ENCODE data around the gene C8A. TPM values are rescaled to one million over a fixed set of nuclear protein-coding genes. Genes with fewer than 3 reads are reported as not detected.

Gene C8A
- not detected for total RNA-seq

GRCh38 chr1:56854521-56855099 lies at the start of gene C8A:
TSS of gene C8A (plus strand) at chr1:56854797. CDS start at chr1:56854902, 105 bp downstream.
- ChIA-PET CTCF (interaction anchor here (1.0 kb wide), 1 partner anchor 23 kb away, joined by 3 read pairs; no protein-coding TSS in a partner anchor), POLR2A (no interaction called here)
- H3K4me3 Mint-ChIP-seq: no peak within 1 kb of the TSS
- no peaks in the 10 kb centered on the region for H3K36me3 Mint-ChIP-seq (ENCODE audit: low read depth)
- no peak within 1 kb of the TSS for H3K27ac Mint-ChIP-seq
- DNase-seq: no peak
- no peaks in the 10 kb centered on the region for H3K4me1 Mint-ChIP-seq
- H3K9me3 Mint-ChIP-seq: no peaks in the 10 kb centered on the region
- H3K27me3 Mint-ChIP-seq: peaks cover 4% of the 10 kb centered on the region

- Mint-ChIP-seq H3K36me3 (ENCODE audit: low read depth) (no peaks in the 10 kb centered on the region), H3K27ac (no peak overlapping the region), H3K4me3 (no peak overlapping the region), H3K27me3 (peaks cover 2% of the 10 kb centered on the region), H3K9me3 (no peaks in the 10 kb centered on the region), H3K4me1 (no peaks in the 10 kb centered on the region)
- ChIA-PET CTCF (interaction anchor here (2.1 kb wide), 1 partner anchor 14 kb away, joined by 9 read pairs; no protein-coding TSS in a partner anchor), POLR2A (no interaction called here)
- no peak for DNase-seq
Observed at GRCh38 chr1:56806804-56807203, 47.8 kb upstream of the C8A start.

GRCh38 chr1:56808410-56808809 lies 46.2 kb upstream of the C8A start:
- POLR2A ChIA-PET: no interaction called here

DNA sequence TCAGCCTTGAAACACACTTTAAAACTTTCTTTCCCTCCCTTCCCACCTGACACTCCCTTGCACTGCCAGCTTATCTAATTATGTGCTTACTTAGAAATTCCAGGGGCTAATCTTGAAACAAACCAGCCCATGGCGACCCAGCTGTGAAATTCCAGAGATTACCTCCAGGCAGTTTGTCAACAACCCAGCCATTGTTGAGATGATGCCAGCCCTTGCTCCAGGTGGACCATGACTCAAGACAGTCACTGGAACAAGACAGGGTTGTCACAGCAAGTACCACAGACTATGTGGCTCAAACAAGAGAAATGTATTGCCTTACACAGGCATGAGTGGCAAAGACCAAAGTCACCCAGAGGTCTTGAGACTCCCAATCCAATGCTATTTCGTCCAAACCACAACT lies 43.3 kb upstream of the C8A start:
- POLR2A ChIA-PET: no interaction called here
- DNase-seq: no peak
- Mint-ChIP-seq H3K4me1 (no peaks in the 10 kb centered on the region), H3K27ac (no peak overlapping the region), H3K36me3 (ENCODE audit: low read depth) (no peaks in the 10 kb centered on the region), H3K4me3 (no peak overlapping the region), H3K27me3 (peaks cover 8% of the 10 kb centered on the region), H3K9me3 (no peaks in the 10 kb centered on the region)
- CTCF ChIA-PET: interaction anchor here (0.9 kb wide), 1 partner anchor 10 kb away, joined by 3 read pairs; no protein-coding TSS in a partner anchor

More at GRCh38 chr1:56808410-56808809, 46.2 kb upstream of the C8A start:
- Mint-ChIP-seq H3K27me3 (peaks cover 8% of the 10 kb centered on the region), H3K27ac (no peak overlapping the region), H3K4me1 (no peaks in the 10 kb centered on the region), H3K9me3 (no peaks in the 10 kb centered on the region), H3K36me3 (ENCODE audit: low read depth) (no peaks in the 10 kb centered on the region), H3K4me3 (no peak overlapping the region)
- no peak for DNase-seq
- CTCF ChIA-PET: interaction anchor here (2.1 kb wide), 1 partner anchor 12 kb away, joined by 9 read pairs; no protein-coding TSS in a partner anchor

GRCh38 chr1:56814205-56814604 lies 40.4 kb upstream of the C8A start:
- no peak for DNase-seq
- H3K4me1 Mint-ChIP-seq: no peaks in the 10 kb centered on the region
- peaks cover 8% of the 10 kb centered on the region for H3K27me3 Mint-ChIP-seq
- H3K27ac Mint-ChIP-seq: no peak overlapping the region
- ChIA-PET CTCF (no interaction called here), POLR2A (no interaction called here)
- no peaks in the 10 kb centered on the region for H3K36me3 Mint-ChIP-seq (ENCODE audit: low read depth)
- no peak overlapping the region for H3K4me3 Mint-ChIP-seq
- H3K9me3 Mint-ChIP-seq: no peaks in the 10 kb centered on the region

GRCh38 chr1:56816264-56816663 lies 38.3 kb upstream of the C8A start:
- Mint-ChIP-seq H3K9me3 (no peaks in the 10 kb centered on the region), H3K4me1 (no peaks in the 10 kb centered on the region), H3K4me3 (no peak overlapping the region), H3K27me3 (peaks cover 5% of the 10 kb centered on the region), H3K27ac (no peak overlapping the region), H3K36me3 (ENCODE audit: low read depth) (no peaks in the 10 kb centered on the region)
- ChIA-PET POLR2A (no interaction called here), CTCF (no interaction called here)
- no peak for DNase-seq

DNA sequence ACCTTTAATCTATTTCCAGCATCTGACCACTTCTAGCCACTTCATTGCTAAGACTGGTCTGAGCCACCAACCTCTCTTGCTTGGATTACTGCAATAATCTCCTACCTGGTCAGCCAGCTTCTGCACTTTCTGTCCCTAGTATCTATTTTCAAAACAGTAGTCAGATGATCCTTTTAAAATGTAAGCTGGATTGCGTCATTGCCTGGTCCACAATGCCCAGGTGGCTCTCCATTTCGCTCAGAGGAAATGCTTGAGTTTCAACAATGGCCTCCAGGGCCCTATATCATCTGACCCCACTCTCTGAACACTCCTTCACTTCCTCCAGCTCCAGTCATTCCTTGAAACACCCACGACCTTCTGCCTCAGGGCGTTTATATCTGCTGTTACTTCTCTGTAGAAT lies 37.7 kb upstream of the C8A start:
- Mint-ChIP-seq H3K4me1 (no peaks in the 10 kb centered on the region), H3K27me3 (peaks cover 8% of the 10 kb centered on the region), H3K36me3 (ENCODE audit: low read depth) (no peaks in the 10 kb centered on the region), H3K4me3 (no peak overlapping the region), H3K27ac (no peak overlapping the region), H3K9me3 (no peaks in the 10 kb centered on the region)
- CTCF ChIA-PET: no interaction called here
- no peak for DNase-seq
- POLR2A ChIA-PET: no interaction called here

DNA sequence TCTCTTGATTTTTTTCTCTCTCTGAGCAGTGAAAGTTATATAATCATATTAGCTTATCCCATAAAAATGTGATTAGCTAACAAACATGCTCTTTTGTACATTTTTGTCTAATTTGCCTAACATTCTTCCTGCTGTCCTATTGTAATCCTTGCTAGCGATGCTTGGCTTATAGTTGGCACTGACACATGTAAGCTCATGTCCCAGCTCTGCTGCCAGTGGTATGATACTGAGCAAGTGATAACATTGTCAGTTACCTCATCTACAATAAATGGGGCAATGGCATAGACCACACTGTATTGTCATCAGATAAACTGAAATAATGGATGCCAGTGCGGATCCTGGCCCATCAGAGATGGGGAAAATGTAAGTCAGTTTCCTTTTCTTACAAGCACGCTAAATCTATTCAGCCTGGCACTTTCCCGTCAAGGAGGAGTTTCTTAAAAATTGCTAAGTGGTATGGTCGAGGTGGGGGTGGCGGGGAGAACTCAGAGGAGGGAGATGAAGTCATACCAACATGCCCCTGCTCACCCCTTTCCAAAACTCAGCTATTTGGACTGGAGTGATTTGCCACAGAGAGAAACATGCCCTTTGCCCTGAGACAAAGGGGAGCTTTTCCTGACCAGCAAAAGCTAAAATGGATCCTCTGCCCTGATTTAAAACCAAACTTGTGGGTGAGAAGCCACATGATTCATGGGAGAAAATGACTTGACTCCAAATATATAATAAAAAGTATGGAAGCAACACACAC lies 36.7 kb upstream of the C8A start:
- Mint-ChIP-seq H3K4me1 (no peaks in the 10 kb centered on the region), H3K36me3 (ENCODE audit: low read depth) (no peaks in the 10 kb centered on the region), H3K4me3 (no peak overlapping the region), H3K27ac (no peak overlapping the region), H3K27me3 (peaks cover 5% of the 10 kb centered on the region), H3K9me3 (no peaks in the 10 kb centered on the region)
- ChIA-PET CTCF (no interaction called here), POLR2A (no interaction called here)
- DNase-seq: no peak

GRCh38 chr1:56819387-56819899 lies 35.2 kb upstream of the C8A start, which contains the start of gene FYB2:
TSS of gene FYB2 (minus strand) at chr1:56819404. CDS start at chr1:56819290, 114 bp downstream.
- Mint-ChIP-seq H3K4me1 (no peaks in the 10 kb centered on the region), H3K9me3 (no peaks in the 10 kb centered on the region), H3K27ac (no peak within 1 kb of the TSS), H3K36me3 (ENCODE audit: low read depth) (no peaks in the 10 kb centered on the region), H3K4me3 (no peak within 1 kb of the TSS), H3K27me3 (peaks cover 3% of the 10 kb centered on the region)
- ChIA-PET CTCF (interaction anchor here (1.4 to 2.3 kb wide), 2 partner anchors 12 to 23 kb away, joined by 3 to 9 read pairs; no protein-coding TSS in a partner anchor), POLR2A (no interaction called here)
- DNase-seq: no peak

- H3K27me3 Mint-ChIP-seq: peaks cover 3% of the 10 kb centered on the region
- H3K36me3 Mint-ChIP-seq (ENCODE audit: low read depth): no peaks in the 10 kb centered on the region
- CTCF ChIA-PET: interaction anchor here (0.6 to 2.3 kb wide), 6 partner anchors 10 to 30 kb away, joined by 3 to 9 read pairs (median 4); no protein-coding TSS in a partner anchor
- POLR2A ChIA-PET: no interaction called here
- no peaks in the 10 kb centered on the region for H3K9me3 Mint-ChIP-seq
- H3K4me3 Mint-ChIP-seq: no peak overlapping the region
- no peak overlapping the region for H3K27ac Mint-ChIP-seq
- no peaks in the 10 kb centered on the region for H3K4me1 Mint-ChIP-seq
- DNase-seq: peak; percentile 70
Observed at GRCh38 chr1:56820755-56821461, 33.7 kb upstream of the C8A start.

DNA sequence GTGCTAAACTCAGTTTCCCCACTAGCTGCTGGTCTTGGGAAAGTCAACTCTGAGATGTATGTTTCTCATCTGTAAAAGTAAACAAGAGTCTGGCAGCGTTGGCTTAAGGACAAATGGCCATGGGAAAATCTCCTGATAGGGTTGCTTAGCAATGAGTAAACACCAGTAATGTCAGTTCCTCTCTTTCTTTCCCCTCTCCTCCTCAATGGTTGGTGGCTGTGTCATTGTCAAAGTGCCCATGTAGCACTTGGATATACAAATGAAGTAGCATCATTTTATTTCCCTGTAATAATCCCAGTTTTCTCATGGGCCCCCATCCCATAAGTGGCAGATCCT lies 33.2 kb upstream of the C8A start:
- H3K36me3 Mint-ChIP-seq (ENCODE audit: low read depth): no peaks in the 10 kb centered on the region
- H3K4me3 Mint-ChIP-seq: no peak overlapping the region
- DNase-seq: no peak
- ChIA-PET CTCF (interaction anchor here (0.6 to 2.3 kb wide), 5 partner anchors 9 to 31 kb away, joined by 3 to 9 read pairs (median 4); no protein-coding TSS in a partner anchor), POLR2A (no interaction called here)
- no peak overlapping the region for H3K27ac Mint-ChIP-seq
- peaks cover 3% of the 10 kb centered on the region for H3K27me3 Mint-ChIP-seq
- no peaks in the 10 kb centered on the region for H3K4me1 Mint-ChIP-seq
- no peaks in the 10 kb centered on the region for H3K9me3 Mint-ChIP-seq

DNA sequence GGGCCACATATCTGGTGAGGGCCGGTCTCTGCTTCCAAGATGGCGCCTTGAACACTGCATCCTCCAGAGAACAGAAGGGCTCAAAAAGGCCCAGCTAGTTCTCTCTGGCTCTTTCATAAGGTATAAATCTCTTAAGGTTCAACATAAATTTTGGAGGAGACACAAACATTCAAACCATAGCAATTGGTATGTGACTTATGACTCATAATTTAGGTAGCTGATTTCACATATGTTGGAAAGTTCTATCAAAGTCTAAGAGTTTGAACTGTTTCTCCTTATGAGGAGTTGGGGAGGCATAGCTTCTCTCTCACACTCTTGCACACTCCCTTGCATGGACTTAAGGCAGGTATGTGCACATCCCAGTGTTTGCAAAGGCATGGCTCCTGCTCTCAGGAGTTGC lies 30.3 kb upstream of the C8A start:
- ChIA-PET POLR2A (no interaction called here), CTCF (no interaction called here)
- DNase-seq: no peak
- Mint-ChIP-seq H3K9me3 (no peaks in the 10 kb centered on the region), H3K27me3 (peaks cover 3% of the 10 kb centered on the region), H3K27ac (no peak overlapping the region), H3K4me1 (no peaks in the 10 kb centered on the region), H3K4me3 (no peak overlapping the region), H3K36me3 (ENCODE audit: low read depth) (no peaks in the 10 kb centered on the region)

DNA sequence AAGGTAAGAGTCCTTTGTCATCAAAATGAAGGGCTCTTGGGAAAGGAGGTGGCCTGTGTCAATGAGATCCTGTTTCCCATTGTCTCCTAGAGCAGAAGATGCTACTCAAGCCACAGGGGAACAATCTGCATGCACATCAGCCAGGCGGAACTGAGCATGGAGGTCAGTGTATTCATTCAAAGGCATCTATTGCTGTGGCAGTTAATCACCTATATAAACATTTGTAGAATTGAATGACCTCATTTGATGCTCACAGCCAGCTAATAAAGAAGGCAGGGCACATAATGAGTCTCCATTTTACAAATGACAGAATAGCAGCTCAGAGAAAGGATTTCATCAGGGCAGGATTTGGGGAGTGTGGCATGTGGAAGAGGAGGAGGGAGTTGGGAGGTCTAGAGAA lies 29.7 kb upstream of the C8A start:
- no peaks in the 10 kb centered on the region for H3K4me1 Mint-ChIP-seq
- CTCF ChIA-PET: no interaction called here
- H3K27me3 Mint-ChIP-seq: peaks cover 3% of the 10 kb centered on the region
- H3K4me3 Mint-ChIP-seq: no peak overlapping the region
- DNase-seq: no peak
- H3K36me3 Mint-ChIP-seq (ENCODE audit: low read depth): no peaks in the 10 kb centered on the region
- no peaks in the 10 kb centered on the region for H3K9me3 Mint-ChIP-seq
- H3K27ac Mint-ChIP-seq: no peak overlapping the region
- POLR2A ChIA-PET: no interaction called here
